GM21825 (cell line): Measurements from ENCODE around the gene ZNF79.

Experiments used
- ATAC-seq: cut with Tn5 transposase; IDR thresholded peaks from one replicate; pipeline ENCODE4 v1.9.1; 2021; ENCODE audit warnings: mild to moderate bottlenecking, moderate library complexity; ENCODE audit not compliant: unreplicated experiment

The ZNF79 gene

DNA sequence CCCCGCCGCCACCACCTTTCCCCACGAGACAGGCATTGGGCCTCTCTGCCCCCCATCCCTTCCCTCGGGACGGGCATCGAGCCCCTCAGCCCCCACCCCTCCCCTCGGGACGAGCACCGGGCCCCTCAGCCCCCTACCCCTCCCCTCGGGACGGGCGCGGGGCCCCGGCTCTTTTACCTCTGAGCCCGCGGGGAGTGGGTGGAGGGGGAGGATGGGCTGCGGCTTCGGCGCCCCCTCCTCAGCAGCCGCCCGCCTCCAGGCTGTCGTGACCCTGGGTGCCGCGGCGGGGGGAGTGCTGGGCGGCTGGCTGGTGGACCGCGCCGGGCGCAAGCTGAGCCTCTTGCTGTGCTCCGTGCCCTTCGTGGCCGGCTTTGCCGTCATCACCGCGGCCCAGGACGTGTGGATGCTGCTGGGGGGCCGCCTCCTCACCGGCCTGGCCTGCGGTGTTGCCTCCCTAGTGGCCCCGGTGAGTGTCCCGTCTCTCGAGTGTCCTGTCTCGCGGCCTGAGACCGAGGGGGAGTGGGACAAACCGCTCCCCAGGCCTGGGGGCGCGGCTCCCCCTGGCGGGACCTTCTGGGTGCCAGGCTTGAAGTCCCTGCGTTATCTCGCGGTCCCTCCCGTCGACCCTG is 26.4 kb upstream of the ZNF79 start:
- ATAC-seq, result no peak

DNA sequence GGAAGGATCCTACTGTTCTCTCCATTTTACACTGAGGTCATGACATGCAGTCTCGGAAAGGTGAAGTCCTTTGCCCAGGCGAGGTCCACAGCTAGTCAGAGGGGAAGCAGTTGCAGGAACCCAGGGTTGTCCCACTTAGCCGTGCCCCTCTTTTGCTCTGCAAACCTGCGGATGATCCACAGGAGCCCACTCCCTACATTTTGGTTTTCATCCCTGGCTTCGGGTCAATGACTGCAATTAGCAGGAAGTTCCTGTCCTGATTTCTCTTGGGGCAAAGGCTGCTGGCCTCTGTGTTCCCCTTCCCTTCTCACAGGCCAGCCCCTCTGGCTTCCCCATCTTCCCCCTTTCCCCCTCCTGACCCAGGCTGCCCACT is 25.9 kb upstream of the ZNF79 start:
- ATAC-seq, result no peak

DNA sequence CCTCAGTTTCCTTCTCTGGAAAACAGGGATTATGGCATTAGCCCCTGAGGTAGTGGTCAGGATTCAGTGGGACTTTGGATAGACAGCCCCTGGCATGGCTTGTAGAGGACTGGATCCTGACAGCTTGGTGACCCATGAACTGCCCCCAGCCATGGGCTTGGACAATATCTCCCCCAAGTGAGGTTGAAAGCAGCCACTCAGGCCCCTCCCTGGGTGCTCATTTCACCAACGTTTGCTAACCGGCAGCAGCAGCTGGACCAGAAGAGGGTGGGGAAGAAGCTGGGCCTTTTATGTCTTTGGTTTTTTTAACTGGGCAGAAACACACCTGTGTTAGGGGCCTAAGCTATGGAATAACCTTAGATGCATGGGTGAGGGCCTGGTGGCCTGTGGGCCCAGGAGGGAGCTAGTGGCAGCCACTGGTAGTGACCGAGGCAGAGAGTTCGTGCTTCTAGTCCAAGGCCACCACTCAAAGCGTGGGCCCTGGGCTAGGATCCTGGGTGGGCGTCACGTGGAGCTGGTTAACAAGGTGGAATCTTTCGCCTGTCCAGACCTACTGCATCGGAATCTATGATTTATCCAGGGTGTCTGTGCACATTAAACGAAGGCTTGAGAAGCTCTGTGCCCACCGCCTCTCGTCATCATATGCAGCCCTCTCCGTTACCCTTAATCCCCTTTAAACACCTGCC is 25.3 kb upstream of the ZNF79 start:
- ATAC-seq, result no peak

DNA sequence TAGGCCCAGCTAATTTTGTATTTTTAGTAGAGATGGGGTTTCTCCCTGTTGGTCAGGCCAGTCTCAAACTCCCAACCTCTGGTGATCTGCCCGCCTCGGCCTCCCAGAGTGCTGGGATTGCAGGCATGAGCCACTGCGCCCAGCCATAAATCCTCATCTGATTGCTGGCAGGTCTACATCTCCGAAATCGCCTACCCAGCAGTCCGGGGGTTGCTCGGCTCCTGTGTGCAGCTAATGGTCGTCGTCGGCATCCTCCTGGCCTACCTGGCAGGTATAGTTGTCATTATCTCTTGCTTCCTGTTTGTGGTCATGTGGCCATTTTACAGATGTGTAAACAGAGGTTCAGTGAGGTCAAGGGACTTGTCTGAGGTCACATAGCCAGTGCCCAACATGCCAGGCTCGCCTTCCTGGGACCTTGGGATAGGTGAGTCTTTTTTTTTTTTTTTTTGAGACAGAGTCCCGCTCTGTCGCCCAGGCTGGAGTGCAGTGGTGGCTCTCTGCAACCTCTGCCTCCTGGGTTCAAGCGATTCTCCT is 24.4 kb upstream of the ZNF79 start:
- no peak for ATAC-seq

DNA sequence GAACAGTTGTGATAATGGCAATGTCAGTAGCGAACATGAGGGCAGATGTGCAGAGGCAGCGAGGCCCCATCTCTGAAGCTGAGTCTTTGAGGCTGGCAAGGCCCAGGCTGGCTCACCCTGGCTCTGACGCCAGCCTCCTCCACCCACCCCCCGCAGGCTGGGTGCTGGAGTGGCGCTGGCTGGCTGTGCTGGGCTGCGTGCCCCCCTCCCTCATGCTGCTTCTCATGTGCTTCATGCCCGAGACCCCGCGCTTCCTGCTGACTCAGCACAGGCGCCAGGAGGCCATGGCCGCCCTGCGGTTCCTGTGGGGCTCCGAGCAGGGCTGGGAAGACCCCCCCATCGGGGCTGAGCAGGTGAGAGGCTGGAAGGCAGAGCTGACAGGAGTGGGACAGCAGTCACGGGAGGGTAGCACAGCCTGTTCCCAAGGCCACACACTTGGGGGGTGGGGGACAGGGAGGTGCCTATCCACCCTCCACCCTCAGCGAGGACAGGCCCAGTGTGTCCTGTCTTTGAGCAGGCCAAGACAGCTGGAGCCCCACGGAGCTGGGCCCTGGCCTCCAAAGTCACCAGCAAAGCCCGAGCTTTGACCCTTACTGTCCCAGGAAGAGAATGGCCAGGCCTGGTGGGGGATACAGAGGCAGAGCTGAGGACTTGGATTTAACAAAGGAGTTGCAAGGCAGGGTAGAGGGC is 21.6 kb upstream of the ZNF79 start:
- ATAC-seq, result no peak

DNA sequence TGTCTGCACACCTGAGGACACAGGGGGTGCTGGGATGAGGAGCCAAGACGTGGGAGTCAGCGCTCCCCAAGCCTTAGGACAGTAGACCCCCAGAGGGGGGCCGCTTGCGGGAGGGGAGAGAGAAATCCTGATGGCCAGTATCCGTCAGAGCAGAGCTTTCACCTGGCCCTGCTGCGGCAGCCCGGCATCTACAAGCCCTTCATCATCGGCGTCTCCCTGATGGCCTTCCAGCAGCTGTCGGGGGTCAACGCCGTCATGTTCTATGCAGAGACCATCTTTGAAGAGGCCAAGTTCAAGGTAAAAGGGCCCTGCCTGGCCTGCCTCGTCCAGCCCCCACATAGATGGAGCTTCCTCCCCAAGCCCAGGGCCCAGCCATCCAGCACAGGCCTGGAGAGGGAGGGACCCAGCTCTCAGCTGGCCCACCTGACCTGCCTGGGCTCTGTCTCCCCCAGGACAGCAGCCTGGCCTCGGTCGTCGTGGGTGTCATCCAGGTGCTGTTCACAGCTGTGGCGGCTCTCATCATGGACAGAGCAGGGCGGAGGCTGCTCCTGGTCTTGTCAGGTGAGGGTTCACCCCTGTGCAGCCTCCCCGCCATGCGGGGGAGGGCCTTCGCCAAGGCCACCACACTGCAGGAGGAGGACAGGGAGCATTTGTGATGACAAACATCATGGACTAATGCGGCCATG is 20.5 kb upstream of the ZNF79 start:
- ATAC-seq, result no peak

DNA sequence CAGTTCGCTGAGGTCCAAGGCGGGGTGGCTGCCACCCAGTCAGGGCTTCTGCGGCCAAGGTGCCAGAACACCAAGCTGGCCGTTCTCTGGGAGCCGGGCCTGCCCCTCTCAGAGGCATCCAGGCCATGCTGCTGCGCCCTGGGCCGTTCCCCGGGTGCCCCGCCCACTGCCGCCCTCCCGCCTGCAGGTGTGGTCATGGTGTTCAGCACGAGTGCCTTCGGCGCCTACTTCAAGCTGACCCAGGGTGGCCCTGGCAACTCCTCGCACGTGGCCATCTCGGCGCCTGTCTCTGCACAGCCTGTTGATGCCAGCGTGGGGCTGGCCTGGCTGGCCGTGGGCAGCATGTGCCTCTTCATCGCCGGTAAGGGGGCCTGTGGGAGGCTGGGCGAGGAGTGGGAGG is 19.6 kb upstream of the ZNF79 start:
- ATAC-seq, result no peak

DNA sequence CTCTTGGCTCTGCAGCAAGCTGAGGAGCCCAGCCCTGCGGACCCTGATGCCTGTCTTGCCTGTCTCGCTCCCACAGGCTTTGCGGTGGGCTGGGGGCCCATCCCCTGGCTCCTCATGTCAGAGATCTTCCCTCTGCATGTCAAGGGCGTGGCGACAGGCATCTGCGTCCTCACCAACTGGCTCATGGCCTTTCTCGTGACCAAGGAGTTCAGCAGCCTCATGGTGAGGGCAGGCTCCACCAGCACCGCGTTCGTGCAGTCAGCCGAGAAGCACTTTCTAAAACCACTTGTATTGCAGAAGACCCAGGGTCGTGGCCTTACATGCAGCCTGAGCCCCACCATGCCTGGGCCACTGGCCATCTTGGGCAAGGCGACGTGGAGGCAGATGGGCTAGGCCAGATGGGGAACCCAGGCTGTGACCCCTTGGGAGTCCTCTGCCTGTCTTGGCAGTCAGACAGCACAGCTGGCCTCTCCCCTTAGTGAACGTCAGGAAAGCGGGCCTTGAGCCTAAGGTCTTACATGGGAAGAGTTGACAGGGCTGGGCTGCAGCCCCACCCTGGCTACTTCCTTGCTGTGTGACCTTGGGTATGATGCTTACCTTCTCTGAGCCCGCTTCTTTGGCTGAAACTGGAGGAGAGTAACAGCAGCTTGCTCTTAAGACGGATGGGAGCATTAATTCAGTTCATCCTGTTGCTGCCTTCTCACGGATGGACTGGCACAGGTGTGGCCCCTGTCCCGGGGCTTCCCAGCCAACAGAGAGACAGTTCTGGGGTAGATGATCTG is 18.6 kb upstream of the ZNF79 start:
- ATAC-seq, result no peak

DNA sequence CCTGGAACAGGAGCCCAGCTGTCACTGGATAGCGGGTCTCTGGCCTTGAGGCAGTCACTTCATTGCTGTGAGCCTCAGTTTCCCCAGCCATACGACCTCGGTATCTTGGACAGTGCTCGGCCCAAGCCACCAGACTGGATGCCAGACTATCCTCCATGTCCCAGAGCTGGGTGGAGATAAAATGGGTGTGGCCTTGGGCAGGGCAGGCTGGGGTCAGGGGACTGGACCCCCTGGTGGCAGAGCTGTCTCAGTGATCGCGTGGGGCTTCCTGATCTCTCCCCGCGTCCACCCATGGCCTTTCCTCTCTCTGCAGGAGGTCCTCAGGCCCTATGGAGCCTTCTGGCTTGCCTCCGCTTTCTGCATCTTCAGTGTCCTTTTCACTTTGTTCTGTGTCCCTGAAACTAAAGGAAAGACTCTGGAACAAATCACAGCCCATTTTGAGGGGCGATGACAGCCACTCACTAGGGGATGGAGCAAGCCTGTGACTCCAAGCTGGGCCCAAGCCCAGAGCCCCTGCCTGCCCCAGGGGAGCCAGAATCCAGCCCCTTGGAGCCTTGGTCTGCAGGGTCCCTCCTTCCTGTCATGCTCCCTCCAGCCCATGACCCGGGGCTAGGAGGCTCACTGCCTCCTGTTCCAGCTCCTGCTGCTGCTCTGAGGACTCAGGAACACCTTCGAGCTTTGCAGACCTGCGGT is 17.2 kb upstream of the ZNF79 start:
- ATAC-seq, result no peak

DNA sequence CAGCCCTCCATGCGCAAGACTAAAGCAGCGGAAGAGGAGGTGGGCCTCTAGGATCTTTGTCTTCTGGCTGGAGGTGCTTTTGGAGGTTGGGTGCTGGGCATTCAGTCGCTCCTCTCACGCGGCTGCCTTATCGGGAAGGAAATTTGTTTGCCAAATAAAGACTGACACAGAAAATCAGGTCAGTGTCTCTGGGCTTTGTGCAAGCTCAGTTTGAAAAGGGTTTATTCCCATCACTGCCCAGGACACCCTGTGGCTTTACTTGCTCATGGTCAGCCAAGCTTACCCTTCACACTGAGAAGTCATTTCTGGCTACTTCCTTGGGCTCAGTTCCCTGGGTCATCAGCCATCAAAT is 16.7 kb upstream of the ZNF79 start:
- ATAC-seq, result no peak

DNA sequence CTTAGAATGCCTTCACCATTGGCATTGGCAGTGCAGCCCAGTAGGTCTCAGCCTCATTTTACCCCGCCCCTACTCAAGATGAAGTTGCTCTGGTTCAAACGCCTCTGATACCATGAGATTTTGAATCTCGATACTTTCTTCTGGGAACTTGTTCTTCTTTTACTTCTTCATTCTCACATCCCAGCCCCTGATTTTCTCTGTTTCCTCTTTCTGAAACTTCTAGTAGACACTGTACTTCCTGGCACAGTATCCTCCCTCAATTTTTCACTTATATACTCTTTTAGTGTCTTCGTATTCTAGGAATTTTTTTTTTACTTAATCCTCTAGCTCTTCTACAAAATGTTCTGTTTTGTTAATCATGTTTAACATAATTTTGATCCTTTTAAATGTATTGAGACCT is 13.1 kb upstream of the ZNF79 start:
- no peak for ATAC-seq

DNA sequence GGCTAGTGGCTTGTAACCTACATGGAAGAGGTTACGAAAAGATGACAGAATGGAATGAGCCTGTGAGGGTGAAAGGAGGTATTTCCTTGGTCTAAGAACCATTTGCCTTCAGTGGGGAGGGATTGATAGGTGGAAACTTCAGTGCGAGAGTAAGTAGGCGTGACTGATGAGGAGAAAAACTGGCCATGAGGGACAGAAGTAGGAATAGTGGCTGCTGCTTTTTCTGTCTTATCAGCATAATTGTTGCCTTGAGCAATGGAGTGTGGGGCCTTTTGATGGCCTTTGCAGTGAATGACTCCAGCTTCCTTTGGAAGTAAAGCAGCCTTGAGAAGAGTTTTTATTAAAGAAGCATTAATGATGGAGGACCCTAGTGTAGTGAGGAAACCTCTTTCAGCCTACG is 9.0 kb upstream of the ZNF79 start:
- no peak for ATAC-seq

DNA sequence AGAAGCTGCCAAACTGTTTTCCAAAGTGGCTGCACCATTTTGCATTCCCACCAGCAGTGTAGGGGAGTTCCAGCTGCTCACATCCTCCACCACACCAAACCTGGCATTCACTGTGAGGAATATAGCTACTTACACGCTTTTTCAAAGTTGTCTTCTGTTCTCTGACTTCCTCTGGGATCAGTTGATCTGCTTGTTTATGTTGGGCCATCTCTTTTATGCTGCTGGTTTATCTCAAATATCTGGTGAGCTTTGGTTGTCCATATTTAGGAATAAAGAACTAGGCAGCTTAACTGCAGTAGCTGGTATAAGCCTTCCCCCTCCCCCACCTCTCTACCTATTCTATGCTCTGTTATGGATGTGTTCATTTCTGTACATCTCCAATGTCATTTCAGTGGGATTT is 8.5 kb upstream of the ZNF79 start:
- ATAC-seq, result no peak

DNA sequence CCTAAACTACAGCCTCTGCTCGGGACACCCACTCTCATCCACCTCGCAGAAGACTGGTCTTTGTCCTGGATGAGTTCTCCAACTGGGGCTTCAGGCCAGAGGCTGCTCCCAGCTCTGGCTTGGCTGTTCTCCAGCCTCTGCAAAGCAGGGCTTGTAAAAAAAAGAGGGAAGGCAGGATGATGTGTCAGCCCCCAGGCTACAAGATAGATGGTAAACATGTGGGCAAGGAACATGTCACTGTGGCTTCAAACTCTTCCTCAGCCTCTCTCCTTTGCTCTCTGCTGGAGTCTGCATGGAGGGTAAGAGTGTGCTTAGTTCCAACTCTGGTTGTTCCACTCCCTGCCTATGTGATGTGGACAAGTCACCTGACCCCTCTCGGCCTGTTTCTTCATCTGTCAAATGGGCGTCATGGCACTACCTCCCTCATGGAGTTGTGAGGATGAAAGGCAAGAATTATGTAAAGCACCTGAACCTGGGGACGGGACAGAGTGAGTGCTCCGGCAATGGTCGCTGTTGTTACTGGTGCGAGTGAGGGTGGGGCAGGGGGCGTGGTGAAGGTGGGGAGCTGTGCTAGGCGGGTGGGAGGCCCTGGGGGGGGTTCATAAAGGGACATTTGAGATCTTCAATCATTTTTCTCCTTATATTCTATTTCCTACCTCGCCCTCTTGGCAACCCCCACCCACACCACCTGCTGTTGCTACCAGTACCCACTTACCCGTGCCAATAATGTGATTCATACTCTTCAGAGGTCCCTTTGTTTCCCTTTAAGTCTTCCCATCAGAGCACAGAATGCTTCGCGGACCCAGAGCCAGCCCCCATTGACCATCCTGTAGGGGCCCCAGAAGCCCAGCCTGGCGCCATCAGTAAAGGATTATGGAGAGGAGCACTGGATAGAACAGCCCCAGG is 6.8 kb upstream of the ZNF79 start:
- ATAC-seq, result no peak

DNA sequence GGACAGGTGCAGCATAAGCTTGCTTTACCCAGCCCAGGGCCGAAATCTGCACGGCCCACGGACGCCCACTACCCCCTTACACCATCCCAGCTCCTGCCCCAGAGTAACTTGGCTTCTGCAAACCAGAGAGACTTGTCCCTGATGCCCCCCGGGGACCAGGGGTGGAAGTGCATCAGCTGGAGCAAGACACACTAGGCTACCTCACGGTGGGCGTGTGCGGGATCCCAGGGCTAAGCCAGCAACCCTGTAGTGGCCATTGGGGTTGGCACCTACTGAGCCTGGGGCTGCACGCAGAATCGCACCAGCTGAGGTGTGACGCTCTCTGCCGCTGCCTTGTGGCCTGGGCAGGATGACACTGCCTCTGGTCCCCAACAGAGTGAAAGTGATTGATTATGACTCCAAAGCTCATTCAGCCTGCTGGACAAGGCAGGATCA is 6.1 kb upstream of the ZNF79 start:
- ATAC-seq, result no peak

DNA sequence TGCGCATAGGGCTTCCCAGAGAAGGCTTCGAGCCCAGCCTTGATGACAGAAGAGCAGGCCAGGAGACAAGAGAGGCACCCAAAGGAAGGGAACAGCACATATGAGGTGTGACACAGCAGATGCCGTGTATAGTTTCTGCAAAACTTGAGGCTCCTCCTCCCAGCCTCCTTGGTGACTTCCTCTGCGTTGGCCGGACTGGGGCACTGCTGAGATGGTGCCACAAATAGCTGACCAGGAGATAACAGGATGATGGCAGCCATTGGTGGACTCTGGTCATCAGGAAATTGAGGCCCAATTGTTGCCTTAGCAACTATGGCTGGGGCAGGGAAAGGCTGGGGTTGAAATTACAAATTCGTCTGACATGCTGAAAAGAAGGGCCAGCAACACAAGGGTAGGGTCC is 4.8 kb upstream of the ZNF79 start:
- no peak for ATAC-seq

DNA sequence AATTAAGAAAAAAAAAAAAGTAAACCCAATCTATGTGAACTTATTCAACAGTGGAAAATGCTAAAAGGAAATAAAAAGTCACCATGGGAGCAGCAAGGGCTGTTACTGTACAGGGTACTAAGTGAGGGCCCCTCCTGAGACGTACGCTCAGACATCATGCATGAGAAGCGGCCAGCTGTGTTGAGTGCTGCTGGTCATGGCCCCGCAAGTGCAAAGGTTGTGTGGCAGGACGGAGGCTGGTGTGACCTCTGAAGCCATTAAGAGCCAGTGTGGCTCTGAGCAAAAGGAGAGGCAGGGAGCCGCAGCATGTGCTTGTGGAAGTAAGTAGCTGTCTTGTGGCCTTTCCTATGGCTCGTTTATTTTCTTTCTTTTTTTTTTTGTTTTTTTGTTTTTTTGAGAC is 3.1 kb upstream of the ZNF79 start:
- no peak for ATAC-seq

DNA sequence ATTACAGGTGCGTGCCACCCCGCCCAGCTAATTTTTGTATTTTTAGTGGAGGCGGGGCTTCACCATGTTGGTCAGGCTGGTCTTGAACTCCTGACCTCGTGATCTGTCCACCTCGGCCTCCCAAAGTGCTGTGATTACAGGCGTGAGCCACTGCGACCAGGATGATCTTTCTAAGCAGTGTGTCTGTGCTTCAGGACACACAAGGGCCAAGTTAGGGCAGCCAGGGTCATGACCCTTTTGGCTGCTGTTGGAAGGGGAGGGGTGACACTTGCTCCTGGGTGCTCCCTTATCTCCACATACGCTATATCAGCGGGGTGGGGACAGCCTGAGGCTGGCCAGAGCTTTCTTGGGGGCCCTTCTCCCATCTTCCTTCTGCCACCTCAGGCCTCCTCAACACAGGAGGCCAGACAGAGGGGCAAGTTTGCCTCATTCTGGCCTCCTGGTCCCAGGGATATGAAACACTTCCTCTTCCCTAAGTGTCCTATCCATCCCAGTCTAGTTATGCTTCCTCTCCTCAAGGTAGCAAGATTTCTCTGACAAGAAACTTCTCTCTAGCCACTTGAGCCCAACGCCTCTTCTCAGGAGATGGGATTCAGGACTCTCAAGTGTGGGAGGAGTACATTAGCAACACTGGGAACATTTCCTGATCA is 1.9 kb upstream of the ZNF79 start:
- ATAC-seq, result no peak

DNA sequence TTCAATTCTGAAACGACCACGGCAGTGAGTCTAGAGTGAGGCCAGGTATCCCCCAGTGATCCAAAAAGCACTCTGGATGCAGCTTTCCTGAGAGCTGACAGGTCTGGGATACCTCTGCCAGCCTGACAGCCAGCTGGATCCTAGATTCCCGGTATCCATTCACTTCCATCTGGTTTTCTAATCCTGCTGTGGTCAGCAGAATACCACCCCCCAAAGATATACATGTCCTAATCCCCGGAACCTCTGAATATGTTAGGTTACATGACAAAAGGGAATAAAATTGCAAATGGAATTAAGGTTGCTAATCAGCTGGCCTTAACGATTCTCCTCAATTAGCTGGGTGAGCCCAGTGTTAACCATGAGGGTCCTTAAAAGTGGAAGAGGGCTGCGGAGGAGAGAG is 1.4 kb upstream of the ZNF79 start:
- no peak for ATAC-seq
